ENCODE measurements around the gene PHF11.

The PHF11 gene

DNA sequence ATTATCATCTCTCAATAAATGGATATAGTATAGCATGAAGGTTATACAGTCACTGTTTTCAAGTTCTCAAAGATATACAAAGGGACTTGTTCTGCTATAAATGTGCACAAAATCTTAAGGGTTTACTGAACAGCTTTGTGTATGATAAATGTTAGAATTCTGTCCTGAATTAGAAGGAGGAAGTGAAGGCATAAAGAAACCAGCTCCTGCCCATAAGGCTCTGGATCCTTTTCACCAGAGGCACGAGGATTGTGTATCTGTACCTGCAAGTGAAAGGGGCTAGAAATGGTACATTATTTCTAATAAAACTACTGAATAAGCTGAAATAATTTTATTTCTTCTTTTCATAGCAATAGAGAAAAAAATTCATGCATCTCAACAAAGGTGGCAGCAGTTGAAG is 32.4 kb downstream of the PHF11 start:
- TF ChIP-seq, protein P1, sequence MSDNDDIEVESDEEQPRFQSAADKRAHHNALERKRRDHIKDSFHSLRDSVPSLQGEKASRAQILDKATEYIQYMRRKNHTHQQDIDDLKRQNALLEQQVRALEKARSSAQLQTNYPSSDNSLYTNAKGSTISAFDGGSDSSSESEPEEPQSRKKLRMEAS (IDR thresholded peaks at IDR 0.05): no peak
- TF ChIP-seq TCF12 (IDR thresholded peaks at IDR 0.05; ENCODE audit: low read depth) (no peak), NFIC (IDR thresholded peaks at IDR 0.05) (no peak), TAF1 (IDR thresholded peaks at IDR 0.05; ENCODE audit: low read depth) (no peak), FOXM1 (IDR thresholded peaks at IDR 0.05; ENCODE audit: borderline replicate concordance, low read depth) (no peak), TEAD4 (IDR thresholded peaks at IDR 0.05) (no peak), REST (IDR thresholded peaks at IDR 0.05; ENCODE audit: low read depth) (no peak), EP300 (IDR thresholded peaks at IDR 0.05; ENCODE audit: borderline replicate concordance) (no peak), RAD21 (IDR thresholded peaks at IDR 0.05; ENCODE audit: low read depth) (no peak), EGR1 (IDR thresholded peaks at IDR 0.05) (no peak), YY1 (IDR thresholded peaks at IDR 0.05; ENCODE audit: low read depth) (no peak), CEBPB (IDR thresholded peaks at IDR 0.05) (no peak), CREB1 (IDR thresholded peaks at IDR 0.05; ENCODE audit: low read depth) (no peak), ZBTB7A (IDR thresholded peaks at IDR 0.05; ENCODE audit: low read depth) (no peak)
- TF ChIP-seq, protein P2, sequence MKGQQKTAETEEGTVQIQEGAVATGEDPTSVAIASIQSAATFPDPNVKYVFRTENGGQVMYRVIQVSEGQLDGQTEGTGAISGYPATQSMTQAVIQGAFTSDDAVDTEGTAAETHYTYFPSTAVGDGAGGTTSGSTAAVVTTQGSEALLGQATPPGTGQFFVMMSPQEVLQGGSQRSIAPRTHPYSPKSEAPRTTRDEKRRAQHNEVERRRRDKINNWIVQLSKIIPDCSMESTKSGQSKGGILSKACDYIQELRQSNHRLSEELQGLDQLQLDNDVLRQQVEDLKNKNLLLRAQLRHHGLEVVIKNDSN (IDR thresholded peaks at IDR 0.05): no peak

- TF ChIP-seq TCF12 (IDR thresholded peaks at IDR 0.05; ENCODE audit: low read depth) (no peak), CREB1 (IDR thresholded peaks at IDR 0.05; ENCODE audit: low read depth) (no peak), CEBPB (IDR thresholded peaks at IDR 0.05) (no peak), EP300 (IDR thresholded peaks at IDR 0.05; ENCODE audit: borderline replicate concordance) (no peak), YY1 (IDR thresholded peaks at IDR 0.05; ENCODE audit: low read depth) (no peak), TEAD4 (IDR thresholded peaks at IDR 0.05) (no peak), FOXM1 (IDR thresholded peaks at IDR 0.05; ENCODE audit: borderline replicate concordance, low read depth) (no peak), RAD21 (IDR thresholded peaks at IDR 0.05; ENCODE audit: low read depth) (no peak), ZBTB7A (IDR thresholded peaks at IDR 0.05; ENCODE audit: low read depth) (no peak), EGR1 (IDR thresholded peaks at IDR 0.05) (no peak), TAF1 (IDR thresholded peaks at IDR 0.05; ENCODE audit: low read depth) (no peak)
- TF ChIP-seq, protein P2 (IDR thresholded peaks at IDR 0.05): no peak
Measured at GRCh38 chr13:49530457-49530856, 34.7 kb downstream of the PHF11 start.

- TF ChIP-seq REST (IDR thresholded peaks at IDR 0.05; ENCODE audit: low read depth) (no peak), TEAD4 (IDR thresholded peaks at IDR 0.05) (no peak), NFIC (IDR thresholded peaks at IDR 0.05) (no peak), TCF12 (IDR thresholded peaks at IDR 0.05; ENCODE audit: low read depth) (no peak), TAF1 (IDR thresholded peaks at IDR 0.05; ENCODE audit: low read depth) (no peak), YY1 (IDR thresholded peaks at IDR 0.05; ENCODE audit: low read depth) (no peak), CEBPB (IDR thresholded peaks at IDR 0.05) (no peak), ZBTB7A (IDR thresholded peaks at IDR 0.05; ENCODE audit: low read depth) (no peak), EGR1 (IDR thresholded peaks at IDR 0.05) (no peak), RAD21 (IDR thresholded peaks at IDR 0.05; ENCODE audit: low read depth) (no peak), FOXM1 (IDR thresholded peaks at IDR 0.05; ENCODE audit: borderline replicate concordance, low read depth) (no peak), CREB1 (IDR thresholded peaks at IDR 0.05; ENCODE audit: low read depth) (no peak)
- TF ChIP-seq, protein P2 (IDR thresholded peaks at IDR 0.05): no peak
- TF ChIP-seq, protein P1 (IDR thresholded peaks at IDR 0.05): no peak
Measured at GRCh38 chr13:49532593-49532992, 36.8 kb downstream of the PHF11 start.

DNA sequence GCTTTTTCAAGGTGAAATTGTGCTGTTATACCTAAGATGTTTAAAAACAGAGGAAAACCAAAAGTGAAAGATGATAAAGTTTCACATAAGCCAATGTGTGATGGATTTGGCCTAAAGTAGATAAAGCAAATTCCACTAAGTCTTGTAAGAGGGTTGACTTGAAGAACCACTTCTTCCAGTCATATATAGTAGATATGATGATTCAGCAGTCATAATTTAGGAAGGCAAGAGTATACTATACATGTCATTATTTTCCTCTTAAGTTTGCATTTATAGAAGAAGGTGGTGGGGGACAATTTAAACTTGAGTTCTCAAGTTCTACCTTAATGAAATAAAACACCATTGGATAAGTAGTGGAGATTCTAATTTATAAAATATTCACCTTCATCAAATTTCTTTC is 37.3 kb downstream of the PHF11 start:
- TF ChIP-seq EGR1 (IDR thresholded peaks at IDR 0.05): no peak

DNA sequence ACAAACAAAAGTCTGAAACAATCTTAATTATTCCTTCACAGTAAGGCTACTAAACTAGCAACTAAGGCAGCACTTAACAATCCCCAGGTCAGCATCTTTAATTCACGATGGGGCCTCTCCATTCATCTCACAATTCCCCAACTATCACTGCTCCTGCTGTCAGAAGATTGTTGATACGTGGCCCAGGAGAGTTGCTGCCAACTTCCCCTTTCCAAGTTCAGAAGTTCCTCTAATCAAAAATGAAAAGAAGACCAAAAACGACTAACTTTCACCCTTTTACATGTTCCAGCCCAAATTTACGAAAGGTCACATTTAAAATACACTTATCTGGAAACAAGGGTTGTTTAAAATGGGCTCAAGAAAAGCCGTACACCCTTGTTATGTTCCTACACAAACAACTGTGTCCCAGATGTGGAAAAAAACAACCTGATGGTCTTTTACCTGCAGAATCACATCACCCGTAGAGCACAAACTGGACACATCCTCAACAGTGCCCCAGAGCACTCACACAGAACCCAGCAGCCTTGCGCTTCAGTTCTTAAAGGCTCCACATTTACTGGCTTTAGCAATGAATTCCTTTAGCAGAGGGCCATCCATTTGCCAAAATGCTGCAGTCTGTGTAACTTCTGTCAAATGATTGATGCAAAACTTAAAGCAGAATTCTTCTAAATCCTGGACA is 38.0 kb downstream of the PHF11 start:
- TF ChIP-seq, protein P1 (IDR thresholded peaks at IDR 0.05): no peak
- no peak for TF ChIP-seq CREB1 (IDR thresholded peaks at IDR 0.05; ENCODE audit: low read depth)
- no peak for TF ChIP-seq RAD21 (IDR thresholded peaks at IDR 0.05; ENCODE audit: low read depth)
- TF ChIP-seq EGR1 (IDR thresholded peaks at IDR 0.05): no peak
- TF ChIP-seq YY1 (IDR thresholded peaks at IDR 0.05; ENCODE audit: low read depth): no peak
- no peak for TF ChIP-seq EP300 (IDR thresholded peaks at IDR 0.05; ENCODE audit: borderline replicate concordance)
- TF ChIP-seq REST (IDR thresholded peaks at IDR 0.05; ENCODE audit: low read depth): no peak
- no peak for TF ChIP-seq TEAD4 (IDR thresholded peaks at IDR 0.05)
- TF ChIP-seq FOXM1 (IDR thresholded peaks at IDR 0.05; ENCODE audit: borderline replicate concordance, low read depth): no peak
- TF ChIP-seq, protein P2 (IDR thresholded peaks at IDR 0.05): no peak
- TF ChIP-seq NFIC (IDR thresholded peaks at IDR 0.05): no peak
